OCI-LY7 (cell line): ENCODE measurements around the gene IL36B.

Experiments used
- EZH2phosphoT487 ChIP-seq: fragments of 200-600 bp; sonication (generic); IDR thresholded peaks from 2 replicates; pipeline ENCODE4 v1.6.1; 2018; ENCODE audit warnings: low read depth, borderline replicate concordance, mild to moderate bottlenecking, mixed run types, antibody characterized with exemption, low read length, moderate library complexity, mixed read lengths
- TF ChIP-seq, protein P1 (sequence below): fragments of 200-600 bp; sonication (generic); conservative IDR thresholded peaks from 2 replicates; pipeline ENCODE4 v1.5.1; 2014; ENCODE audit warnings: mild to moderate bottlenecking, antibody characterized with exemption, low read length, moderate library complexity, mixed read lengths

DNA sequence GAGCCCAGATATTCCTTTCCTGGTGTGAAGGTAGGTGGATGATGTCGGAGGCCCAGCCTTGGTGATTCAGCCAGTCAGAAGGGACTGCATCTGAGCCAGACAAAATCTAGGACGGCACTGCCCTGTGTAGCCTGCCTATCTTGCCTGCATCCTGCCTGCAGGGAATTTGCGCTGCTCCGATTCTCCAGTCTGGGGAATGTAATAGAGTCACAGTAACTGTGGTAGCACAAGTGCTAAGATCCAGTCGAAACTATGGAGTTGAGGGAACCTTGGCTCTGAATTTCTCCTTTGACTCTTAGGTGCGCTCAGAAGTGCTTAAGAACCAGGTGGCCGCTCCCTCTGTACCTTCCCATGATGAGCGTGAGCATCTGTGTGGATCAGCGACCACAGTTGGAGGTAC lies 15.9 kb downstream of the IL36B start:
- TF ChIP-seq, protein P1, sequence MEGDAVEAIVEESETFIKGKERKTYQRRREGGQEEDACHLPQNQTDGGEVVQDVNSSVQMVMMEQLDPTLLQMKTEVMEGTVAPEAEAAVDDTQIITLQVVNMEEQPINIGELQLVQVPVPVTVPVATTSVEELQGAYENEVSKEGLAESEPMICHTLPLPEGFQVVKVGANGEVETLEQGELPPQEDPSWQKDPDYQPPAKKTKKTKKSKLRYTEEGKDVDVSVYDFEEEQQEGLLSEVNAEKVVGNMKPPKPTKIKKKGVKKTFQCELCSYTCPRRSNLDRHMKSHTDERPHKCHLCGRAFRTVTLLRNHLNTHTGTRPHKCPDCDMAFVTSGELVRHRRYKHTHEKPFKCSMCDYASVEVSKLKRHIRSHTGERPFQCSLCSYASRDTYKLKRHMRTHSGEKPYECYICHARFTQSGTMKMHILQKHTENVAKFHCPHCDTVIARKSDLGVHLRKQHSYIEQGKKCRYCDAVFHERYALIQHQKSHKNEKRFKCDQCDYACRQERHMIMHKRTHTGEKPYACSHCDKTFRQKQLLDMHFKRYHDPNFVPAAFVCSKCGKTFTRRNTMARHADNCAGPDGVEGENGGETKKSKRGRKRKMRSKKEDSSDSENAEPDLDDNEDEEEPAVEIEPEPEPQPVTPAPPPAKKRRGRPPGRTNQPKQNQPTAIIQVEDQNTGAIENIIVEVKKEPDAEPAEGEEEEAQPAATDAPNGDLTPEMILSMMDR: no peak
- TF ChIP-seq EZH2phosphoT487: no peak
